OCI-M2 (cell line): ENCODE data around the gene PIK3R5.
"Not testable (repeated sequence)": the region's sequence is repeated elsewhere in the genome, so short reads cannot be mapped to it uniquely, and the experiment has no call there.

Experiments used
- DNase-seq: peaks from one replicate; lab custom pipeline; 2025; ENCODE audit not compliant: unreplicated experiment; lab: John Stamatoyannopoulos, UW

Gene PIK3R5

GRCh38 chr17:8861495-8862181, 103.9 kb downstream of the PIK3R5 start:
- no peak for DNase-seq

- no peak for DNase-seq
Observed at GRCh38 chr17:8859804-8860430, 105.6 kb downstream of the PIK3R5 start.

GRCh38 chr17:8859027-8859803, 106.3 kb downstream of the PIK3R5 start:
- no peak for DNase-seq

- no peak for DNase-seq
Observed at GRCh38 chr17:8857919-8858318, 107.6 kb downstream of the PIK3R5 start.

- no peak for DNase-seq
Observed at GRCh38 chr17:8856869-8857575, 108.5 kb downstream of the PIK3R5 start.

- DNase-seq: not testable (repeated sequence)
Observed at GRCh38 chr17:8856205-8856603, 109.3 kb downstream of the PIK3R5 start.

GRCh38 chr17:8855477-8856204, 109.9 kb downstream of the PIK3R5 start:
- no peak for DNase-seq

GRCh38 chr17:8851600-8851999, 113.9 kb downstream of the PIK3R5 start:
- DNase-seq: no peak

GRCh38 chr17:8849311-8850041, 116.0 kb downstream of the PIK3R5 start:
- no peak for DNase-seq

- no peak for DNase-seq
Observed at GRCh38 chr17:8847891-8848290, 117.6 kb downstream of the PIK3R5 start.

GRCh38 chr17:8846768-8847211, 118.7 kb downstream of the PIK3R5 start:
- DNase-seq: no peak

GRCh38 chr17:8844229-8845218, 121.0 kb downstream of the PIK3R5 start:
- DNase-seq: no peak

- no peak for DNase-seq
Observed at GRCh38 chr17:8843344-8843743, 122.2 kb downstream of the PIK3R5 start.

GRCh38 chr17:8841844-8842243, 123.7 kb downstream of the PIK3R5 start:
- DNase-seq: no peak

GRCh38 chr17:8839410-8839935, 126.0 kb downstream of the PIK3R5 start:
- DNase-seq: no peak

GRCh38 chr17:8838551-8839095, 126.9 kb downstream of the PIK3R5 start:
- DNase-seq: no peak

- no peak for DNase-seq
Observed at GRCh38 chr17:8837563-8838075, 127.9 kb downstream of the PIK3R5 start.
